CD4-positive, alpha-beta T cell treated with Interleukin-2 at 100 ng/mL for 4 hours (primary cell): Measurements from ENCODE around the gene SPNS2.
A peak's percentile ranks its signal among the peaks of the same experiment; 100 is the strongest.
"Not testable (repeated sequence)": the region's sequence is repeated elsewhere in the genome, so short reads cannot be mapped to it uniquely, and the experiment has no call there.

ENCODE experiments used
- DNase-seq: peaks from one replicate; pipeline ENCODE4 v3.0.0-alpha.2; 2020; ENCODE audit warnings: low spot score

Gene SPNS2

GRCh38 chr17:4572131-4572530 is 73.5 kb downstream of the SPNS2 start:
- no peak for DNase-seq

GRCh38 chr17:4573115-4573514 is 74.4 kb downstream of the SPNS2 start:
- DNase-seq: no peak

- DNase-seq: peak; percentile 70
These were observed 75.0 kb downstream of the SPNS2 start for GRCh38 chr17:4573669-4574068.

- no peak for DNase-seq
These were observed 75.9 kb downstream of the SPNS2 start for GRCh38 chr17:4574448-4575045.

GRCh38 chr17:4576161-4576558 is 77.5 kb downstream of the SPNS2 start:
- DNase-seq: no peak

- no peak for DNase-seq
These were observed 78.1 kb downstream of the SPNS2 start for GRCh38 chr17:4576729-4577322.

- DNase-seq: no peak
These were observed 78.8 kb downstream of the SPNS2 start for GRCh38 chr17:4577386-4577993.

- DNase-seq: not testable (repeated sequence)
These were observed 79.7 kb downstream of the SPNS2 start for GRCh38 chr17:4578349-4578748.

- no peak for DNase-seq
These were observed 81.0 kb downstream of the SPNS2 start for GRCh38 chr17:4579678-4580077.

GRCh38 chr17:4580291-4580690 is 81.6 kb downstream of the SPNS2 start:
- DNase-seq: no peak

- DNase-seq: no peak
These were observed 83.4 kb downstream of the SPNS2 start for GRCh38 chr17:4582101-4582501.

GRCh38 chr17:4582691-4583090 is 84.0 kb downstream of the SPNS2 start:
- no peak for DNase-seq

GRCh38 chr17:4583206-4583605 is 84.5 kb downstream of the SPNS2 start:
- no peak for DNase-seq

- DNase-seq: no peak
These were observed 85.1 kb downstream of the SPNS2 start for GRCh38 chr17:4583782-4584100.

- DNase-seq: no peak
These were observed 85.6 kb downstream of the SPNS2 start, which contains the start of gene SMTNL2 for GRCh38 chr17:4584101-4584916. SMTNL2 (plus strand) TSS chr17:4584529; CDS start chr17:4584606, 77 bp downstream.

- no peak for DNase-seq
These were observed 86.4 kb downstream of the SPNS2 start for GRCh38 chr17:4584917-4585637.

- no peak for DNase-seq
These were observed 86.9 kb downstream of the SPNS2 start for GRCh38 chr17:4585638-4585994.

GRCh38 chr17:4586043-4586442 is 87.4 kb downstream of the SPNS2 start:
- no peak for DNase-seq

GRCh38 chr17:4587195-4587594 is 88.5 kb downstream of the SPNS2 start:
- no peak for DNase-seq

GRCh38 chr17:4587803-4588202 is 89.1 kb downstream of the SPNS2 start:
- DNase-seq: no peak

- no peak for DNase-seq
These were observed 89.7 kb downstream of the SPNS2 start for GRCh38 chr17:4588391-4588790.
